Thoracic aorta (tissue), 2 donors: ENCODE data around the gene HIVEP2. TPM values are rescaled to one million over a fixed set of nuclear protein-coding genes. Genes with fewer than 3 reads are reported as not detected.
A peak's percentile ranks its signal among the peaks of the same experiment; 100 is the strongest.

Experiments used
- ATAC-seq: fragments of 150-250 bp; one replicate; pipeline ENCODE4 v1.8.0; 2017; ENCODE audit warnings: low read depth; ENCODE audit not compliant: insufficient number of reproducible peaks, low FRiP score
- DNase-seq: peaks from one replicate; pipeline ENCODE4 v3.0.0-alpha.2; 2020; ENCODE audit warnings: low spot score
- H3K27ac ChIP-seq, 2 donors: fragments of 200-600 bp; sonication (generic); 1 replicate in 1 of 2; 2 replicates in 1 of 2; pipeline ENCODE4 v1.5.1; 2016; ENCODE audit warnings: mild to moderate bottlenecking in 2 of 2, moderate library complexity in 2 of 2
- H3K27me3 ChIP-seq: fragments of 200-600 bp; sonication (generic); replicated peaks from 2 replicates; pipeline ENCODE4 v1.6.0; 2016; ENCODE audit warnings: mild to moderate bottlenecking; ENCODE audit not compliant: insufficient read depth
- H3K36me3 ChIP-seq: fragments of 200-600 bp; sonication (generic); one replicate; pipeline ENCODE4 v1.5.1; 2016
- H3K4me1 ChIP-seq, 2 donors: fragments of 200-600 bp; sonication (generic); 1 replicate in 1 of 2; 2 replicates in 1 of 2; pipeline versions ENCODE4 v1.5.1 to v1.6.0; 2016; ENCODE audit warnings: low read depth in 2 of 2, mild to moderate bottlenecking in 1 of 2; ENCODE audit not compliant: control insufficient read depth in 1 of 2
- H3K4me3 ChIP-seq: fragments of 200-600 bp; sonication (generic); 2 replicates; pipeline ENCODE4 v1.5.1; 2016; ENCODE audit warnings: mild to moderate bottlenecking
- H3K9me3 ChIP-seq: fragments of 200-600 bp; sonication (generic); 2 replicates; pipeline ENCODE4 v1.5.1; 2016
- total RNA-seq, 2 donors: library from RNA; depleted of rRNA; stranded (reverse); fragments of >200 nt; gene quantifications; one replicate each; pipeline versions ENCODE4 v1.1.0 to v1.2.3, GENCODE V29; 2016
- TF ChIP-seq, protein P1 (sequence below): fragments of 200-600 bp; sonication (generic); IDR thresholded peaks from one replicate; pipeline ENCODE4 v1.5.1; 2019; ENCODE audit warnings: antibody characterized with exemption

Gene HIVEP2
- total RNA-seq, 2 donors from 2014 or later, result 32.9 to 51.7 TPM

DNA sequence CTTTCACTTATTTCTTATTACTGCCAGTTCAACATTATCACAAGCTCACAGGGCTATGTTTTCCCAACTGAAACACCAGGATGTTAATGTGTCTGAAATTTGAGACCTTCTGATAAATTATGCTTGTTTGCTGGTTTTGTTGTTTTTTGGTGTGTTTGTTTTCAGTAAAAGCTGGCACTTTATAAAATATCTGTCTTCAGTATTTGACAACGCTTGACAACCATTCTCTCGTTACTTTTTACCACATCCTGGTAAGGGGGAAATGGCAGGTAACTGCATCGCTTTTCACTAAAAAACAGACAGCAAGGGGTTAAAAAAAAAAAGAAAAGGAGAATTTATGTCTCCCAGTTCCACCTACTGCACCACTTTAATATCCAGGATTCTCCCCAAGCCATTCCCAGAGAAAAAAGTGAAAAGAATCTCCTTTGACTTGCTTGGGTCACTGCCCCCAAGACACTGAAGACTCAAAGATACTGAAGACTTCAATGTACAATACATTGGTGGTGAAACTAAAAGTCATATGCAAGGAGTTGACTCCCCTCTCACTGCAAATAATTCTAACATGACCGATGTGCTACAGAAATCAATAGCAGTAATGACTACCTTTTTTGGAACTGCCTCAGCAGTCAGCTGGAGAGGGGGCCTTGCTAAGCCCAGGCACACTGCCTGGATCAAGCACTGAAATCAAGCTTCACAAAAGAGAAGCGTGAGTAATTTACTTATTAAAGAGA, 88.9 kb downstream of the HIVEP2 start:
- peaks cover 6 to 27% of the 10 kb centered on the region in 2 donors for H3K4me1 ChIP-seq
- TF ChIP-seq, protein P1, sequence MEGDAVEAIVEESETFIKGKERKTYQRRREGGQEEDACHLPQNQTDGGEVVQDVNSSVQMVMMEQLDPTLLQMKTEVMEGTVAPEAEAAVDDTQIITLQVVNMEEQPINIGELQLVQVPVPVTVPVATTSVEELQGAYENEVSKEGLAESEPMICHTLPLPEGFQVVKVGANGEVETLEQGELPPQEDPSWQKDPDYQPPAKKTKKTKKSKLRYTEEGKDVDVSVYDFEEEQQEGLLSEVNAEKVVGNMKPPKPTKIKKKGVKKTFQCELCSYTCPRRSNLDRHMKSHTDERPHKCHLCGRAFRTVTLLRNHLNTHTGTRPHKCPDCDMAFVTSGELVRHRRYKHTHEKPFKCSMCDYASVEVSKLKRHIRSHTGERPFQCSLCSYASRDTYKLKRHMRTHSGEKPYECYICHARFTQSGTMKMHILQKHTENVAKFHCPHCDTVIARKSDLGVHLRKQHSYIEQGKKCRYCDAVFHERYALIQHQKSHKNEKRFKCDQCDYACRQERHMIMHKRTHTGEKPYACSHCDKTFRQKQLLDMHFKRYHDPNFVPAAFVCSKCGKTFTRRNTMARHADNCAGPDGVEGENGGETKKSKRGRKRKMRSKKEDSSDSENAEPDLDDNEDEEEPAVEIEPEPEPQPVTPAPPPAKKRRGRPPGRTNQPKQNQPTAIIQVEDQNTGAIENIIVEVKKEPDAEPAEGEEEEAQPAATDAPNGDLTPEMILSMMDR, result no peak
- H3K36me3 ChIP-seq, result no peaks in the 10 kb centered on the region
- H3K27ac ChIP-seq, result no peak overlapping the region
- no peak overlapping the region for H3K4me3 ChIP-seq
- H3K27me3 ChIP-seq, result no peaks in the 10 kb centered on the region
- DNase-seq (no peak), ATAC-seq (no peak)
- H3K9me3 ChIP-seq, result no peaks in the 10 kb centered on the region

DNA sequence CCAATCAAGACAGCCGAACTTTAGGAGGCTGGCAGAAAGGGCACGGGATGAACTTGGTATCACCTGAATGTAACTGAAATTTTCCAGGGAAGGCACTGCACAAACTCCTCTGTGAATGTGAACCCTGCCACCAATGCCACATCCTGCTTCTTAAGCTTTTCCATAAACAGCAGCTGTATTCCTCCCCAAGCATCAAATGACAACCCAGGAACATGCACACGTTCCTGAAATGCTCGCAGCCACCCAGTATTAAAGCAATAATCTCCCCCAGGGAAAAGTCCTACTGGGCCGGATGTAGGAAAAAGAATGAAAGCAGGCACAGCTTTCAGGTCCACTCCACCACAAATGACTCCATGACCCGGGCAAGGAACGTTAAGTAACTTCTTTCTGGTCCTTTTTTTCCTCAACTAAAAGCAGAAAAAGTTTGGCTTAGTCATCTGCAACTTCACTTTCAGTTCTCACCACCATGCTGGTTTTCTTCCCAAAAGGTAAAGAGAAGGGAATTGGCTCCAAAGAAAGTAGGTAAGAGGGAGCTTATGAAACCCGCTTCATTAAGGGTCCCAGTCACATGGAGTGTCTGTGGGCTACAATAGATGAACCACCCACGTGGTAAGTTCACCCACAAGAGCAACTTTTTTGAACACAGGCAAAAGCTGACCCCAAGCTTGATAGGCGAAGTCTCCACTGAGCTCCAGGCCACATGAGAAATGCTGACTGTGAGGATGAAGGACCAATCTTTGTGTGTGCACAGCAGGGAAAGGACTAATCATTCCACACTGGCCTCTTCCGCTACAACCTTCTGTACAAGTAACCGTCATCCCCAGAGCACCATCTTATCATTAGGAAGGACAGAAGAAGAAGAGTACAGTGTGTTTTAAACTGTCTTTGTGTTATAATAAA, 90.1 kb downstream of the HIVEP2 start:
- Histone ChIP-seq H3K4me3 (no peak overlapping the region), H3K27me3 (no peaks in the 10 kb centered on the region), H3K9me3 (no peaks in the 10 kb centered on the region), H3K4me1 (peaks cover 10 to 34% of the 10 kb centered on the region in 2 donors), H3K27ac (no peak overlapping the region), H3K36me3 (no peaks in the 10 kb centered on the region)
- TF ChIP-seq, protein P1, result no peak
- DNase-seq, result no peak
- no peak for ATAC-seq

DNA sequence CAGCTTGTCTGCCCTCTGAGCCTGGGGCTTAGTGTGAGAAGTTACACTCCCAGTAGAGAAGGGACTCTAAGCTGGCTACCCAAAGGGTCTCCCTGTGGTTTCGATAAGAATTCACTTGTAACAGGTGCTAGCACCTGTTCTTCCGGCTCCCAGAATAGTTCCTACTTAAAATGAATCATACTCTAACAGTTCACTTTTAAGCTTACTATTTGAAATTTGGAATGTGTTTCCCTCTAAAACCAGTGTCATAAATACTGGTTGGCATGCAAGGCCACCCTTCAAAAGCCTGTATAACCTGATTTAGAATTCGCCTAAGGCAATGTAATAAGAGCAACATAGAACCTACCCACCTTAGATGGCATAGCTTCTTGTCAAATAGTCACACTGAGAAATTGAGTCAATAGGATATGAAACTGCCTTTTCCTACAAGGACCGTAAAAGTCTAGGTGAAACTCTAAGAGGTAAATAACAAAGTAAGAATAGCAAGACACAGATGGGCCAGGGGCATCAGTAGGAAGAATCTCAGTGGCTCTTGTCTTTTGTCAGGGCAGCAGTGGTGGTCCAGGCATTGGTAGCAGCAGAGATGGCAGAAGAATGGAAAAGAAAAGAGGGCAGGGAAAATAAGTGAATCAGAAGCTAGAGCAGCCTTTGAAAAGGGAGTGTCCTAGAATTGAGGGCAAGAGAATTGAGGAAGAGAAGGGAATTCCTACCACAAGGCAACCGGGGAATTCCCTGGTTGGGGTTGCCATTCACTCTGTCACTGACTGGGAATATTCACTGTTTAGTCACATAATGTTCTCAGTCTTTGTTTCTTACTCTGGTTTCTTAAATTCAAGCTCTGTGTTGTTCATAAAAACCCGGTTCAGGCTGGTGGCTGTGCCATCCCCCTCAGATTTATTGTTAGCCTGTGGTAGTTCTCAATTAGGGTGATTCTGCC, 91.5 kb downstream of the HIVEP2 start:
- Histone ChIP-seq H3K27ac (no peak overlapping the region), H3K9me3 (no peaks in the 10 kb centered on the region), H3K27me3 (no peaks in the 10 kb centered on the region), H3K4me3 (no peak overlapping the region), H3K36me3 (no peaks in the 10 kb centered on the region), H3K4me1 (peaks cover 10 to 40% of the 10 kb centered on the region in 2 donors)
- TF ChIP-seq, protein P1, result no peak
- DNase-seq, result no peak
- ATAC-seq, result no peak

DNA sequence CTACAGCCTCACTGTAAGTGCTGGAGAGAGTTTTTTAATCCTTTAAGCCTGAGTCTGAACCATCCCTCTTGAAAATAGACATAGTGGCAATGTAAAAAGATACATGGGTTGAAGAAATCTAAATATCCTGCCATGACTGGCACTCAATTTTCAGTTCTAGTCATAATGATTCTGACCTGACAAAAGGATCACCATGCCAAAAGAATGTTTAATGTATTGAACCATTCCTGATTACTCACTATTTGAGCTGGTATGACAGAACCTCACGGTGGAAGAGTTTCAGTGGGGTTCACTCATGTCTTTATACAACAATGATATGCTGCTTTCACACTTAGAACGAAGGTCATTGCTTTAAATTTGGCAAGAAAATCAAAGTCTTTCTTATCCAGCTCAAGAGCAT, 93.4 kb downstream of the HIVEP2 start:
- TF ChIP-seq, protein P1, result no peak
- no peak overlapping the region for H3K4me3 ChIP-seq
- H3K36me3 ChIP-seq, result no peaks in the 10 kb centered on the region
- DNase-seq (no peak), ATAC-seq (no peak)
- H3K9me3 ChIP-seq, result no peaks in the 10 kb centered on the region
- no peaks in the 10 kb centered on the region for H3K27me3 ChIP-seq
- peak overlapping the region in 1 of 2 donors; percentile 47 for H3K27ac ChIP-seq
- peaks cover 19 to 59% of the 10 kb centered on the region in 2 donors for H3K4me1 ChIP-seq
